Neural cell (in vitro differentiated cells): ENCODE results near the gene SLC4A1.
A peak's percentile ranks its signal among the peaks of the same experiment; 100 is the strongest.

Source experiments
- CTCF ChIP-seq: fragments of 450-650 bp; IDR thresholded peaks from 2 replicates; pipeline ENCODE4 v1.5.1; 2014; ENCODE audit warnings: antibody characterized with exemption, mild to moderate bottlenecking, moderate library complexity; ENCODE audit not compliant: poor library complexity, severe bottlenecking
- EP300 ChIP-seq: fragments of 450-650 bp; conservative IDR thresholded peaks from 2 replicates; pipeline ENCODE4 v1.6.1; 2014; ENCODE audit warnings: antibody characterized with exemption, mild to moderate bottlenecking, moderate library complexity; ENCODE audit not compliant: poor library complexity, severe bottlenecking
- EZH2 ChIP-seq: fragments of 200-600, 300-800 bp; shearing (Covaris generic), sonication (generic); IDR thresholded peaks from 2 replicates; pipeline ENCODE4 v1.6.1; 2014; ENCODE audit warnings: antibody characterized with exemption, low read length, borderline replicate concordance, mild to moderate bottlenecking; ENCODE audit not compliant: insufficient read depth, poor library complexity, severe bottlenecking
- MXI1 ChIP-seq: fragments of 450-650 bp; conservative IDR thresholded peaks from 2 replicates; pipeline ENCODE4 v1.6.1; 2014; ENCODE audit warnings: antibody characterized with exemption, mild to moderate bottlenecking; ENCODE audit not compliant: poor library complexity, severe bottlenecking
- POLR2AphosphoS5 ChIP-seq: IDR thresholded peaks from 2 replicates; pipeline ENCODE4 v1.6.1; 2012
- RAD21 ChIP-seq: fragments of 450-650 bp; conservative IDR thresholded peaks from 2 replicates; pipeline ENCODE4 v1.6.1; 2014; ENCODE audit warnings: antibody characterized with exemption, mild to moderate bottlenecking, moderate library complexity
- REST ChIP-seq: IDR thresholded peaks from 2 replicates; pipeline ENCODE4 v1.6.1; 2012; ENCODE audit warnings: borderline replicate concordance
- SMC3 ChIP-seq: fragments of 450-650 bp; conservative IDR thresholded peaks from 2 replicates; pipeline ENCODE4 v1.6.1; 2014; ENCODE audit warnings: antibody characterized with exemption, mild to moderate bottlenecking, moderate library complexity; ENCODE audit not compliant: poor library complexity
- TAF1 ChIP-seq: IDR thresholded peaks from 2 replicates; pipeline ENCODE4 v1.6.1; 2012; ENCODE audit warnings: low read depth

- TF ChIP-seq CTCF (peak; percentile 61), EZH2 (no peak), POLR2AphosphoS5 (no peak), SMC3 (peak; percentile 29), REST (no peak), EP300 (peak; percentile 19), TAF1 (no peak), MXI1 (peak; percentile 46), RAD21 (peak; percentile 20)
These were observed 48.8 kb downstream of the SLC4A1 start for GRCh38 chr17:44219108-44219615.
